Islet of Langerhans (tissue), 1 donor: ENCODE results near the gene ANO4.
"Not testable (repeated sequence)": the region's sequence is repeated elsewhere in the genome, so short reads cannot be mapped to it uniquely, and the experiment has no call there.

ENCODE experiments used
- FAIRE-seq: peaks from one replicate; lab custom pipeline; 2011; peaks lifted over from hg19 to GRCh38; lab: Jason Lieb, UNC

The ANO4 gene

DNA sequence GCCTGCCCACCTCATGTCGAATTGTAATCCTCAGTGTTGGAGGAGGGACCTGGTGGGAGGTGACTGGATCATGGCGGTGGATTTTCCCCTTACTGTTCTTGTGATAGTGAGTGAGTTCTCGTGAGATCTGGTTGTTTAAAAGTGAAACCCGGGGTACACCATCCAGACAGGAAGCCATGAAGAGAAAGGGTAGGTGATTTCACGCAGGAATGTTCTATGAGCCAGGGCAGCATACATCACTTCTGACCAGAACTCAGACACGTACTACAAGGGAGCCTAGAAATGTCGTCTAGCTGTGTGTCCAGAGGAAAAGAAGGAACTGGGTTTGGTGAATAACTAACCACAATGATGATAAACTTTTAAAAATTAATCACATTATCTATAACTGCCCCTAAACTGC is 80.6 kb downstream of the ANO4 start:
- no peak for FAIRE-seq

DNA sequence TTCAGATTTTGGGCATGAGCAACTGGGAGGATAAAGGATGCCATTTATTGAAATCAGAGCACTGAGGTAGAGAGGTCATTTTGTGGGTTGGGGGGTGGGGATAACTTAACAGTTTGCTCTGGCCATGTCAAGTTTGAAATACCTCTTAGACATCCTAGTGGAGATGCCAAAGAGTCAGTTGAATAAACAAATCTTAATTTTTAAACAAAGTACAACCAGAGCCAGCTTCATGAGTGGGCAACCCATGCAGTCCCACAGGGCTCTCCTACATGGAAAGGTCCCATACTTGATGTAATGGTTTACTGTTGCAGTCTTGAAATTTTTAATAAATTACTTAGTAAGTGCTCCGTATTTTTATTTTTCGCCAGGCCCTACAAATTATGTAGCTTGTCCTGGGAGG is 81.2 kb downstream of the ANO4 start:
- FAIRE-seq, result no peak

GRCh38 chr12:100877776-100878175 is 83.2 kb downstream of the ANO4 start:
- no peak for FAIRE-seq

- FAIRE-seq, result no peak
These were observed 100.6 kb downstream of the ANO4 start for GRCh38 chr12:100895192-100895591.

DNA sequence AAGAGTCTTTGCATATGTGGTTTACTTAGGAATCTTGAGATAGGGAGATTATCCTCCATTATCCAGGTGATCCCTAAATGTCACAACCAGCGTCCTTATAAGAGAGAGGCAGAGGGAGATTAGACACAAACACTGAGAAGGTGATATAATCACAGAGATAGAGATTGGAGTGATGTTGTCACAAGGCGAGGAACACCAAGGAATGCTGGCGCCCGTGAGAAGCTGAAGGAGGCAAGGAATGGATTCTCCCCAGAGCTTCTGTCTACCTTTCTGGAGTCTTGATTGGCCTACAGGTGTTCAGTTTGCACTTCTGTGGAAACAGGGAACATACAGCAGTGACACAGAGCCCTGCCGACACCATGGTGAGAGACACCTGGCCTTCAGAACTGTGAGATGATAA is 101.6 kb downstream of the ANO4 start:
- no peak for FAIRE-seq

- FAIRE-seq, result no peak
These were observed 102.7 kb downstream of the ANO4 start for GRCh38 chr12:100897240-100897639.

DNA sequence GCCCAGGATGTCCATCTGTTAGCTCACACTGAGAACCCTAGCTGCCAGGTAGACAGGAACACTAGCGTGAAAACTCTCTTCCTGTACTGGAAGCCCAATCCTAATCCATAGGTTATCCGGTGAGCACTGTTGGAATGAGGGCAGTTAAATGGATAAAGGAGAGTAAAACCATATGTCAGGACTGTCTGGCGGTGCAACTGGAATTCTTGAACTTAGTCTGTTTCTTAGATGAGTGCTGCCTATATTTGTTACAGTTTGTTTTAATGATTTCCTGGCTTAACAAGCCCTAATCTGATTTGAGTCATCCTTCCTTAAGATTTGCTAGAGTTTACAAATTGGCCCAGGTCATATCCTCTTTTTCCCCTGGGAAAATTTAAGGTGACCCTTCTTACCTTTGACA is 104.7 kb downstream of the ANO4 start:
- FAIRE-seq, result no peak

- no peak for FAIRE-seq
These were observed 106.2 kb downstream of the ANO4 start for GRCh38 chr12:100900808-100901207.

- no peak for FAIRE-seq
These were observed 106.7 kb downstream of the ANO4 start for GRCh38 chr12:100901266-100901665.

- no peak for FAIRE-seq
These were observed 109.7 kb downstream of the ANO4 start for GRCh38 chr12:100904270-100904669.

- FAIRE-seq, result no peak
These were observed 113.9 kb downstream of the ANO4 start for GRCh38 chr12:100908501-100908900.

GRCh38 chr12:100913872-100914592 is 119.5 kb downstream of the ANO4 start:
- FAIRE-seq, result no peak

DNA sequence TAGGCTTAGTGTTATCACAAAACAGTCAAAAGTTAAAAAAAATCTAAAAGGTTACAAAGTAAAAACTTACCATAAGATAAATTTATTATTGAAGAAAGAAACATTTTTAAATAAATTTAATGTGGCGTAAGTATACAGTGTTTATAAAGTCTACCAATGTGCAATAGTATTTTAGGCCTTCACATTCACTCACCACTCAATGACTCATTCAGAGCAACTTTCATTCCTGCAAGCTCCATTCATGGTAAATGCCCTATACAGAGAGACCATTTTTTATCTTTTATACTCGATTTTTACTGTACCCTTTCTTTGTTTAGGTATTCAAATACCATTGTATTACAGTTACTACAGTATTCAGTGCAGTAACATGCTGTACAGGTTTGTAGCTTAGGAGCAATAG is 124.5 kb downstream of the ANO4 start:
- no peak for FAIRE-seq

DNA sequence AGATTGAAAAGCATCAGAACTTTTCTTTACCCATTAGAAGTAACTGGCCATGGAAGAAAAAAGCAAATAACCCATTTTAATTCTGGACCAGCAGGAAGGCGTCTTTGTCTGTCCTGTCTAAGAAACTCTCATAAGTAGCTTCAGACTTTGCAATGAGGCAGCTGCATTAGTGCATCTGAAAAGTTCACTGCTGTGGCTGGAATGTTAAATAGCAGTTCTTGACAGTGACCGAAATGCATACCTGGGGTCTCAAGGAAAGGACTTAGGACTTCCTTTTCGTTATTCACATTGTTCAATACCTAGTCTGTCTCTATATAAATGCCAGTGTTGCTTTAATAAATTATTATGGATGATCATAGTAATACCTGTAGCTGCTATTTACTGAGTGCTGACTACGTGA is 125.9 kb downstream of the ANO4 start:
- no peak for FAIRE-seq

GRCh38 chr12:100926669-100927248 is 132.2 kb downstream of the ANO4 start:
- no peak for FAIRE-seq

- no peak for FAIRE-seq
These were observed 133.2 kb downstream of the ANO4 start for GRCh38 chr12:100927826-100928225.

DNA sequence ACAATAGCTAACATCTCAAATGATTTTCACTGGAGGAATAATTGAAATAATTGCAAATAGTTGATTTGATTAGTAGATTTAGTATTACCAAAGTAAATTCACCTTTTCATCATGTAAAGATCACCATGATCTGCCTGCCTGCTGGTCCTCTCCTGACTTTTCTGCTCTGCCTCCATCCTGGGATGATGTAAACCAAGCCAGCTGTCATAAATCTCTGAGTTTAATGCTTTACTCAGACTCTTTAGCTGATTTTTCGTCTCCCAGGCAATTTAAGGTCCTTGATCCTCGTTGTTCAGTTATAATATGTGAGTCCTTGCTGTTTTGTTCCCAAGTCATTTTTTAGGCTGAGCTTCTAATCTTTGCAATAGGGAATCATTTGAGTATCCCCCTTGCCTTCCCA is 138.0 kb downstream of the ANO4 start:
- FAIRE-seq, result no peak

GRCh38 chr12:100933531-100933930 is 139.0 kb downstream of the ANO4 start:
- FAIRE-seq, result not testable (repeated sequence)

- FAIRE-seq, result no peak
These were observed 141.4 kb downstream of the ANO4 start for GRCh38 chr12:100935929-100936328.

- FAIRE-seq, result no peak
These were observed 142.1 kb downstream of the ANO4 start for GRCh38 chr12:100936661-100937060.

DNA sequence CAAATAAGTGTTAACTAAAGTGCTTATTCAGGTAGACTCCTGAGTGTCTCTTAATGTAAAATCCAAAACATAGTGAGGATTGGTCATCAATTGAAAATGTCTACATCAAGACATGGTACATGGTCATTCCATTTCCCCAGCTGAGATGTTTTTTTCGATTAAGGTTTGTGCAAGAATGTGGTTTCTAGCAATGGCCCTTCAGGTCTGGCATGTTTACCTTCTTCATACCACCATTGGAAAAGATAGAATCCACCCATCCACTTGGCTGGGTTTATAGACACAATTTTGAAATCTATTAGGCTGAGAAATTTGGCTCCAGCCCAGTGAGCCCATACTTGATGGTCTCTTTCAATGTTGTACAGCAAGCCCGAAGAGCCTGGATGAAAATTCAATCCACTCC is 145.9 kb downstream of the ANO4 start:
- no peak for FAIRE-seq

DNA sequence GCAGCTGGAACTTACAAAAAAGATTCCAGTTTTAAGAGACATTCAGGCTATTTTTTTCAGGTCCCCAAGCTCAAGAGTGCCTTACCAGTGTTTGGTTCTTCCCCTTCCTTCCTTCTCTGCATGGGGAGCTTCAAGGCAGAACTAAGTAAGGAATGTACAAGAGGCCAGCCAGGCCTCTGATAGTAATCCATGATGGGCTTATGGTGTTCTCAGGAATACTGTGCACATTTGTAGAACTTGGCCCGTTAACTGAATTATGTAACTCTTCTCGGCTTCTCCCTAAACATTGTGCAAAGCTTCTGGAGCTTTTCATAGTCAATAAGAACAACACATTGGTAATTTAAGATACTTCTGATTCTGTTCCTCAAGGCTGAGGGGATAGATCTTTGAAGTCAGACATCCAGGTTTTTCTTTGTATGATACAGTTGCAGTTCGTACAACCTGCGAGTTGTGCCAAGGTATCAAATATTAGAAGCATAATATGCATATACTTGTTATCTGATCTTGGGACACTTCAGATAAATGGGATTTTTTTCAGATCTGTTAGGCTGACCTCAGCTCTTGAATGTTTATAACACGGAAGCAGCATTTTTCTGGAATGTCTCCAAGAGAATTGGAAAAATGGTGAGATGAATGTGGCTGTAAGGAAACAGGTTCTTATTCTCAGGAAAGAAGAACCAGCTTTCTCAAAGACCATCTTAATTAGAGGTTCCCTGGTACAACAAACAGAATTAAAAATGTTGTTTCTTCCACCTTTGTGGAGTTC is 148.6 kb downstream of the ANO4 start:
- no peak for FAIRE-seq

DNA sequence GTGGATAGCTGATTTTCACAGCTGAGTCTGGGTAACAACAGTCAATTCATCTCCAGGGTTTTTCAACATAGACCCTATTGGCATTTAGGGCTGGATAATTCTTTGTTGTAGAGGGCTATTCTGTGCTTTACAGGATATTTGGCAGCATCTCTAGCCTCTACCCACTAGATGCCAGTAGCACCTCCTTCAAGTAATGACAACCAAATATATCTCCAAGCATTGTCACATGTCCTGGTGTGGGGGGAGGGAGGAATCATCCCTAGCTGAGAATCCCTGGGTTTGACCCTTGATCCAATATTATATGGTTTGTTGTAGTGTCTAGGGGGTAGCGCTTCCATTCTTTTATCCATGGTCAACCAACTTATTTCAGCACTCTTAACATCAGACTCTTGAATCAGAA is 157.2 kb downstream of the ANO4 start:
- FAIRE-seq, result no peak

- no peak for FAIRE-seq
These were observed 158.6 kb downstream of the ANO4 start for GRCh38 chr12:100953217-100953616.
